Endothelial cell of umbilical vein (primary cell): ENCODE measurements around the gene NOMO2. TPM values are rescaled to one million over a fixed set of nuclear protein-coding genes. Genes with fewer than 3 reads are reported as not detected.
"Not testable (repeated sequence)": the region's sequence is repeated elsewhere in the genome, so short reads cannot be mapped to it uniquely, and the experiment has no call there.

Experiments
- BruUV-seq: library from RNA; stranded (reverse); fragments of 400-500 nt; replicated peaks from 2 replicates; lab custom pipeline; 2021; lab: Mats Ljungman, UMichigan
- CTCF ChIA-PET: fragments of 300-600, 350-600 bp; sonication (Branson Sonifier 250); formaldehyde crosslinking; loops from one replicate; lab custom pipeline; 2021; ENCODE audit warnings: antibody characterized with exemption, inconsistent platforms; lab: Charles Lee
- POLR2A ChIA-PET: fragments of 300-600, 350-600 bp; sonication (Branson Sonifier 250); formaldehyde crosslinking; loops from one replicate; lab custom pipeline; 2021; ENCODE audit warnings: antibody characterized with exemption, inconsistent platforms; lab: Charles Lee
- DNase-seq: peaks from one replicate; pipeline ENCODE4 v3.0.0-alpha.2; 2011; ENCODE audit warnings: low read depth, low spot score
- FAIRE-seq: peaks from 2 replicates; lab custom pipeline; 2011; peaks lifted over from hg19 to GRCh38; lab: Jason Lieb, UNC
- H2AFZ ChIP-seq: 2 replicates; pipeline ENCODE4 v1.6.0; 2012; ENCODE audit warnings: low read depth, low read length, control low read depth, inconsistent platforms
- H3K27ac ChIP-seq: 2 replicates; pipeline ENCODE4 v1.5.1; 2011; ENCODE audit warnings: low read depth, mild to moderate bottlenecking, control low read depth, low read length, moderate library complexity; ENCODE audit not compliant: insufficient read depth
- H3K27me3 ChIP-seq, 2 experiments: 2 replicates each; pipeline versions ENCODE4 v1.6.0 to v1.6.1; 2011; ENCODE audit warnings: low read length in 2 of 2, mixed read lengths in 1 of 2; ENCODE audit not compliant: control insufficient read depth in 2 of 2, insufficient read depth in 2 of 2
- H3K36me3 ChIP-seq, 2 experiments: 2 replicates in 1 of 2; 3 replicates in 1 of 2; pipeline ENCODE4 v1.5.1; 2011; ENCODE audit warnings: low read length in 2 of 2, mild to moderate bottlenecking in 1 of 2, moderate library complexity in 1 of 2; ENCODE audit not compliant: control insufficient read depth in 2 of 2, insufficient read depth in 2 of 2; ENCODE audit errors: extremely low read depth in 1 of 2
- H3K4me1 ChIP-seq: 3 replicates; pipeline ENCODE4 v1.5.1; 2011; ENCODE audit warnings: mild to moderate bottlenecking, low read length; ENCODE audit not compliant: control insufficient read depth, insufficient read depth; ENCODE audit errors: extremely low read depth
- H3K4me2 ChIP-seq: 2 replicates; pipeline ENCODE4 v1.6.1; 2011; ENCODE audit warnings: low read length, control low read depth, mixed read lengths; ENCODE audit not compliant: insufficient read depth
- H3K4me3 ChIP-seq, 3 experiments: fragments of 200-600 bp in 1 of 3; sonication (generic), shearing (Covaris generic) in 1 of 3; replicated peaks in 1 of 3; 2 replicates each; pipeline ENCODE4 v1.5.1; 2011 to 2016; ENCODE audit warnings: control low read depth in 3 of 3, low read length in 3 of 3, mild to moderate bottlenecking in 2 of 3, inconsistent platforms in 1 of 3, low read depth in 1 of 3, moderate library complexity in 1 of 3; ENCODE audit not compliant: insufficient read depth in 1 of 3
- H3K79me2 ChIP-seq: 2 replicates; pipeline ENCODE4 v1.6.0; 2012; ENCODE audit warnings: low read length, inconsistent platforms; ENCODE audit not compliant: control insufficient read depth, insufficient read depth
- H3K9ac ChIP-seq: replicated peaks from 2 replicates; pipeline ENCODE3; 2011; ENCODE audit warnings: low read length, control low read depth; ENCODE audit not compliant: insufficient read depth; ENCODE audit errors: extremely low read depth
- H3K9me1 ChIP-seq: replicated peaks from 3 replicates; pipeline ENCODE4 v1.6.0; 2011; ENCODE audit warnings: mild to moderate bottlenecking, low read length; ENCODE audit not compliant: control insufficient read depth, insufficient read depth; ENCODE audit errors: extremely low read depth
- H3K9me3 ChIP-seq: replicated peaks from 2 replicates; pipeline ENCODE4 v1.5.1; 2012; ENCODE audit warnings: low read length, inconsistent platforms; ENCODE audit not compliant: control insufficient read depth, insufficient read depth
- H4K20me1 ChIP-seq: replicated peaks from 2 replicates; pipeline ENCODE3; 2011; ENCODE audit warnings: mild to moderate bottlenecking, low read length; ENCODE audit not compliant: control insufficient read depth, insufficient read depth; ENCODE audit errors: extremely low read depth
- dilution Hi-C: fragments of 300-500 bp; cut with MboI; formaldehyde crosslinking; loops from one replicate; pipeline ENCODE4 v1.15.0; 2019; ENCODE audit warnings: low sequenced_read_pairs; ENCODE audit not compliant: extremely low pct_ligation_motif_present
- intact Hi-C: fragments of 100-400 bp; cut with micrococcal nuclease; formaldehyde crosslinking; loops from one replicate; pipeline ENCODE4 v1.10.0; 2022
- polyA plus RNA-seq, 4 experiments: library from polyadenylated mRNA; depleted of rRNA in 3 of 4; stranded (reverse) in 3 of 4; unstranded in 1 of 4; fragments of >200 nt; gene quantifications; 2 replicates each; pipeline versions ENCODE4 v1.2.1 to v1.2.3, GENCODE V29; 2011 to 2012; ENCODE audit warnings: missing spikeins in 1 of 4
- total RNA-seq: library from RNA; stranded (reverse); gene quantifications from 2 replicates; pipeline ENCODE4 v1.2.3, GENCODE V29; 2021

NOMO2 gene
- total and polyA plus RNA-seq, 2 donors (not counting 3 experiments of a cell fraction or from before 2014, with no cell fraction given), result 155 to 223 TPM

- dilution Hi-C loops, H3K36me3 ChIP-seq, H3K27me3 ChIP-seq, H3K4me3 ChIP-seq, DNase-seq, H3K9ac ChIP-seq, H3K9me1 ChIP-seq, H2AFZ ChIP-seq, H3K4me1 ChIP-seq, FAIRE-seq, H3K27ac ChIP-seq, intact Hi-C loops, H4K20me1 ChIP-seq, H3K4me2 ChIP-seq, POLR2A ChIA-PET, BruUV-seq, H3K79me2 ChIP-seq, CTCF ChIA-PET, H3K9me3 ChIP-seq: not testable (repeated sequence)
Observed at GRCh38 chr16:18497032-18497431, 64.9 kb downstream of the NOMO2 start.

- H3K9ac ChIP-seq, H3K9me3 ChIP-seq, H3K27ac ChIP-seq, intact Hi-C loops, H3K79me2 ChIP-seq, H3K36me3 ChIP-seq, H3K4me3 ChIP-seq, H4K20me1 ChIP-seq, DNase-seq, POLR2A ChIA-PET, dilution Hi-C loops, H2AFZ ChIP-seq, H3K4me1 ChIP-seq, H3K27me3 ChIP-seq, H3K9me1 ChIP-seq, BruUV-seq, FAIRE-seq, CTCF ChIA-PET, H3K4me2 ChIP-seq: not testable (repeated sequence)
Observed at GRCh38 chr16:18492118-18492897, 69.6 kb downstream of the NOMO2 start.

DNA sequence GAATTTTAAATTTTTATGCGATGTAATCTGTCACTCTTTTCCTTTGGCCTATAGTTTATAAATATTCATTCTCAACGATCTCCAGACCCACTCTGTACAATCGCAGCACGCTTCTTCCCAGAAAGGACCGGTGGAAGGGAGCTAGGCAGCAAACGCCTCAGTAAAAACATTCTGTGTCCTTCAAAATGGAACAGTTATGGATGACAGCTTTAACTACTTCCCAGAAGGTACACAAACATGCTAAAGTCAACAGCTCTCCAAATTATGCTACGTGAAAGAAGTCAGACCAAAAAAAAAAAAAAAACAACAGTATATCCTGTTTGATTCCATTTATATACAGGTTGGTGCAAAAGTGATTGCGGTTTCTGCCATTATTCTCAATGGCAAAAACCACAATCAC lies 125.9 kb downstream of the NOMO2 start:
- H3K27me3 ChIP-seq, H3K4me1 ChIP-seq, H3K27ac ChIP-seq, dilution Hi-C loops, H3K79me2 ChIP-seq, BruUV-seq, H3K36me3 ChIP-seq, H3K4me2 ChIP-seq, H3K9ac ChIP-seq, H2AFZ ChIP-seq, FAIRE-seq, H4K20me1 ChIP-seq, CTCF ChIA-PET, intact Hi-C loops, H3K4me3 ChIP-seq, POLR2A ChIA-PET, H3K9me1 ChIP-seq, DNase-seq, H3K9me3 ChIP-seq: not testable (repeated sequence)

DNA sequence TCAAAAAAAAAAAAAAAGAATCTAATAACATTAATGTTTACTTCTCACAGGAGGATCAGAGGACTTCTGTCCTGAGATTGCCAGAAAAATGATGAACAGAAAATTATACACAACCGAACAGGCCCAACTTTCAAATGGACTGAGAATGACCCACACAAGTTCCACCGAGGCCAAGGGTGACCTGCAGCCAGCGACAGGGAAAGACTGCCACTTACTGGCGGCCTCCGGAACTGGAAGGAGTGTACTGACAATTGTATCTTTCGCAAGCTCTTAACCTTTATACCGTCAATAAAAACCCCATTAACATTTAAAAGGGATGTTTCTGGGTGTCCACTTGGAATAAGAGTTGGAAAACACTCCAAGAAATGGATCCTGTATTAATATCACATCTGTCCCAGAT lies 146.1 kb downstream of the NOMO2 start:
- H2AFZ ChIP-seq, BruUV-seq, H3K4me2 ChIP-seq, POLR2A ChIA-PET, DNase-seq, H3K4me3 ChIP-seq, H3K36me3 ChIP-seq, H3K27ac ChIP-seq, H3K9me3 ChIP-seq, H3K79me2 ChIP-seq, H3K9ac ChIP-seq, H4K20me1 ChIP-seq, CTCF ChIA-PET, FAIRE-seq, H3K4me1 ChIP-seq, intact Hi-C loops, H3K27me3 ChIP-seq, dilution Hi-C loops, H3K9me1 ChIP-seq: not testable (repeated sequence)
